ENCODE data around the gene CPLX3.
A peak's percentile ranks its signal among the peaks of the same experiment; 100 is the strongest.

- TF ChIP-seq MYC (IDR thresholded peaks at IDR 0.05; ENCODE audit: low read depth, low read length), result 0 out of 2 replicates have a peak, but pooled peaks have one; percentile 48
- no peak for TF ChIP-seq POLR2A (IDR thresholded peaks at IDR 0.05; ENCODE audit: extremely low read depth, insufficient read length)
- no peak for TF ChIP-seq CTCF (IDR thresholded peaks at IDR 0.05; ENCODE audit: low read depth, low read length)
- TF ChIP-seq MAX (IDR thresholded peaks at IDR 0.05; ENCODE audit: low read depth, low read length), result peak; percentile 40
These were observed 49.3 kb upstream of the CPLX3 start for GRCh38 chr15:74776821-74777768.

Data from NB4 (cell line).